ENCODE measurements around the gene MAP2K3. TPM values are rescaled to one million over a fixed set of nuclear protein-coding genes. Genes with fewer than 3 reads are reported as not detected.

The MAP2K3 gene
- total RNA-seq, 1 donor from 2014 or later = 38.0 TPM

- no peak for DNase-seq
- Mint-ChIP-seq H3K27me3 (ENCODE audit: unreplicated experiment) (peaks cover 13% of the 10 kb centered on the region), H3K27ac (ENCODE audit: unreplicated experiment) (peak overlapping the region; percentile 21), H3K36me3 (ENCODE audit: unreplicated experiment) (no peaks in the 10 kb centered on the region), H3K9me3 (ENCODE audit: unreplicated experiment) (peaks cover 2% of the 10 kb centered on the region), H3K4me3 (ENCODE audit: unreplicated experiment) (peak overlapping the region; percentile 6), H3K4me1 (ENCODE audit: low read depth, unreplicated experiment) (peaks cover 31% of the 10 kb centered on the region)
- TF ChIP-seq, protein P1, sequence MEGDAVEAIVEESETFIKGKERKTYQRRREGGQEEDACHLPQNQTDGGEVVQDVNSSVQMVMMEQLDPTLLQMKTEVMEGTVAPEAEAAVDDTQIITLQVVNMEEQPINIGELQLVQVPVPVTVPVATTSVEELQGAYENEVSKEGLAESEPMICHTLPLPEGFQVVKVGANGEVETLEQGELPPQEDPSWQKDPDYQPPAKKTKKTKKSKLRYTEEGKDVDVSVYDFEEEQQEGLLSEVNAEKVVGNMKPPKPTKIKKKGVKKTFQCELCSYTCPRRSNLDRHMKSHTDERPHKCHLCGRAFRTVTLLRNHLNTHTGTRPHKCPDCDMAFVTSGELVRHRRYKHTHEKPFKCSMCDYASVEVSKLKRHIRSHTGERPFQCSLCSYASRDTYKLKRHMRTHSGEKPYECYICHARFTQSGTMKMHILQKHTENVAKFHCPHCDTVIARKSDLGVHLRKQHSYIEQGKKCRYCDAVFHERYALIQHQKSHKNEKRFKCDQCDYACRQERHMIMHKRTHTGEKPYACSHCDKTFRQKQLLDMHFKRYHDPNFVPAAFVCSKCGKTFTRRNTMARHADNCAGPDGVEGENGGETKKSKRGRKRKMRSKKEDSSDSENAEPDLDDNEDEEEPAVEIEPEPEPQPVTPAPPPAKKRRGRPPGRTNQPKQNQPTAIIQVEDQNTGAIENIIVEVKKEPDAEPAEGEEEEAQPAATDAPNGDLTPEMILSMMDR (IDR thresholded peaks at IDR 0.05; ENCODE audit: partially characterized antibody, unreplicated experiment) = no peak
Measured at GRCh38 chr17:21360048-21360447, 75.5 kb downstream of the MAP2K3 start.

- Mint-ChIP-seq H3K9me3 (ENCODE audit: unreplicated experiment) (peaks cover 2% of the 10 kb centered on the region), H3K27ac (ENCODE audit: unreplicated experiment) (no peak overlapping the region), H3K4me3 (ENCODE audit: unreplicated experiment) (no peak overlapping the region), H3K36me3 (ENCODE audit: unreplicated experiment) (no peaks in the 10 kb centered on the region), H3K27me3 (ENCODE audit: unreplicated experiment) (peaks cover 13% of the 10 kb centered on the region), H3K4me1 (ENCODE audit: low read depth, unreplicated experiment) (peaks cover 31% of the 10 kb centered on the region)
- no peak for DNase-seq
- TF ChIP-seq, protein P1 (IDR thresholded peaks at IDR 0.05; ENCODE audit: partially characterized antibody, unreplicated experiment) = no peak
Measured at GRCh38 chr17:21361020-21361809, 76.7 kb downstream of the MAP2K3 start.

DNA sequence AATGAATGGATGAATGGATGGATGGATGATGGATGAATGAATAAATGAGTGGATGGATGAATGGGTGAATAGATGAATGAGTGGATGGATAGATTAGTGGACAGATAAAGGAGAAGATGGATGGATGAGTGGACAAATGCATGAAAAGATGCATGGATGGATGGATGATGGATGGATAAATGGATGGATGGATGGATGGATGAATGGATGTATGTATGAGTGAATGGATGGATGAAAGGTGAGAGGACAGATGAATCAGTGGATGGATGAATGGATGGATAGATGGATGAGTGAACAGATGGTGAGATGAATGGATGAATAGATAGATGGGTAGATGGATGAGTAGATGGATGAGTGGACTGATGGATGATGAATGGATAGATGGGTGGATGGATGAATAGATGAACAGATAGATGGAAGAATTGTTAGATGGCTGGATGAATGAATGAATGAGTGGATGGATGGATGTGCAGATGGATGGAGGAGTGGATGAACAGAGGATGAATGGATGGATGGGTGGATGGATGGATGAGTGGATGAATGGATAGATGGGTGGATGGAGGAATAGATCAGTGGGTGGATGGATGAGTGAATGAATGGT, 77.9 kb downstream of the MAP2K3 start:
- no peak overlapping the region for H3K27ac Mint-ChIP-seq (ENCODE audit: unreplicated experiment)

DNA sequence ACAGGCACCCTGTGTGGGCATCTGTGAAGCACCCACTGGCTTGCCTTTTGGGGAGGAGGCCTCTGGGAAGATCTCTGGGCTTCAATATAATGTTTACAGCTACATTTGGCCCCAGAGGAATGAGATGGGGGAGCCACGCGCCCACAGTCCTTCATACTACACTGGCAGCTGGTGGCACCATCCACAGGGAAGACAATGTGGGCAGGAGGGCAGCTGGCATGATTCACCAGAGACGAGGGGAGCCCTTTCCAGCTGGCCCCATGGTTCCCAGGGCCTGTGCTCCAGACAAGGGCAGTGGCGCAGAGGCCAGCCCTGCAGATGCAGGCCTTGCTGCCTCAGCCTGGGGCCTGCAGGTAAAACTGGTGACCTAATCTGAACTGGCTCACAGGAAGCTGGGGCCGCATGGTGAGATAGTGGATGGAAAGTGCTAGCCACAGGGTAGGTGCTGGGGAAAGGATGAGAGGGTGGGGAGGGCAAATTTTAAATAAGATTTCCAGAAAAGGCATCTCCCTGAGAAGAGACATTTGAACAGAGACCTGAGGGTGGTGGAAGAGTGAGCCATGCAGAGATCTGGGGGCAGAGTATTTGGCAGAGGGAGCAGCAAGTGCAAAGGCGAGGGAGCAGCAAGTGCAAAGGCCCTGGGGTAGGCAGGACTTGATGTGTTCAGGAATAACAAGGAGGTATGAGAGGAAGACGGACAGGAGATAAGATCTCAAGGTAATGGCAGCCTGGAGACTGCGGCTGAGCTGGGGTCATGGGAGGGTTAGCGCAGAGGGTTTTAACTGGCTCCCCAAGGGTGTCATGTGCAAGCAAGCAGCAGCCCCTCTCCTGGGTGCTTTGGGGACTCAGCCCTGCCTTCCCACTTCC, 79.5 kb downstream of the MAP2K3 start:
- Mint-ChIP-seq H3K36me3 (ENCODE audit: unreplicated experiment) (no peaks in the 10 kb centered on the region), H3K4me3 (ENCODE audit: unreplicated experiment) (peak overlapping the region; percentile 73), H3K27ac (ENCODE audit: unreplicated experiment) (peak overlapping the region; percentile 70), H3K4me1 (ENCODE audit: low read depth, unreplicated experiment) (peaks cover 21% of the 10 kb centered on the region), H3K27me3 (ENCODE audit: unreplicated experiment) (peaks cover 9% of the 10 kb centered on the region), H3K9me3 (ENCODE audit: unreplicated experiment) (peaks cover 2% of the 10 kb centered on the region)
- TF ChIP-seq, protein P1 (IDR thresholded peaks at IDR 0.05; ENCODE audit: partially characterized antibody, unreplicated experiment) = no peak
- DNase-seq = no peak

More for the DNA sequence above, 77.9 kb downstream of the MAP2K3 start:
- DNase-seq = no peak
- TF ChIP-seq, protein P1 (IDR thresholded peaks at IDR 0.05; ENCODE audit: partially characterized antibody, unreplicated experiment) = no peak
- H3K27me3 Mint-ChIP-seq (ENCODE audit: unreplicated experiment) = peaks cover 13% of the 10 kb centered on the region
- H3K4me3 Mint-ChIP-seq (ENCODE audit: unreplicated experiment) = no peak overlapping the region
- peaks cover 2% of the 10 kb centered on the region for H3K9me3 Mint-ChIP-seq (ENCODE audit: unreplicated experiment)
- no peaks in the 10 kb centered on the region for H3K36me3 Mint-ChIP-seq (ENCODE audit: unreplicated experiment)
- H3K4me1 Mint-ChIP-seq (ENCODE audit: low read depth, unreplicated experiment) = peaks cover 20% of the 10 kb centered on the region

Other genes with a start within 250 kb of the MAP2K3 start
- gene USP22, start 241.7 kb upstream of the MAP2K3 start, total RNA-seq (ENCODE audit: unreplicated experiment) = 420 TPM
- 8.3 TPM for gene DHRS7B, start 157.7 kb upstream of the MAP2K3 start, total RNA-seq (ENCODE audit: unreplicated experiment)
- 26.0 TPM for gene TMEM11, start 70.5 kb upstream of the MAP2K3 start, total RNA-seq (ENCODE audit: unreplicated experiment)
- 45.9 TPM for gene NATD1, start 31.3 kb upstream of the MAP2K3 start, total RNA-seq (ENCODE audit: unreplicated experiment)
- gene KCNJ12, start 91.6 kb downstream of the MAP2K3 start, total RNA-seq (ENCODE audit: unreplicated experiment) = 9.6 TPM

Data from glutamatergic neuron (in vitro differentiated cells).